ENCODE data around the gene TDG.
A peak's percentile ranks its signal among the peaks of the same experiment; 100 is the strongest.

DNA sequence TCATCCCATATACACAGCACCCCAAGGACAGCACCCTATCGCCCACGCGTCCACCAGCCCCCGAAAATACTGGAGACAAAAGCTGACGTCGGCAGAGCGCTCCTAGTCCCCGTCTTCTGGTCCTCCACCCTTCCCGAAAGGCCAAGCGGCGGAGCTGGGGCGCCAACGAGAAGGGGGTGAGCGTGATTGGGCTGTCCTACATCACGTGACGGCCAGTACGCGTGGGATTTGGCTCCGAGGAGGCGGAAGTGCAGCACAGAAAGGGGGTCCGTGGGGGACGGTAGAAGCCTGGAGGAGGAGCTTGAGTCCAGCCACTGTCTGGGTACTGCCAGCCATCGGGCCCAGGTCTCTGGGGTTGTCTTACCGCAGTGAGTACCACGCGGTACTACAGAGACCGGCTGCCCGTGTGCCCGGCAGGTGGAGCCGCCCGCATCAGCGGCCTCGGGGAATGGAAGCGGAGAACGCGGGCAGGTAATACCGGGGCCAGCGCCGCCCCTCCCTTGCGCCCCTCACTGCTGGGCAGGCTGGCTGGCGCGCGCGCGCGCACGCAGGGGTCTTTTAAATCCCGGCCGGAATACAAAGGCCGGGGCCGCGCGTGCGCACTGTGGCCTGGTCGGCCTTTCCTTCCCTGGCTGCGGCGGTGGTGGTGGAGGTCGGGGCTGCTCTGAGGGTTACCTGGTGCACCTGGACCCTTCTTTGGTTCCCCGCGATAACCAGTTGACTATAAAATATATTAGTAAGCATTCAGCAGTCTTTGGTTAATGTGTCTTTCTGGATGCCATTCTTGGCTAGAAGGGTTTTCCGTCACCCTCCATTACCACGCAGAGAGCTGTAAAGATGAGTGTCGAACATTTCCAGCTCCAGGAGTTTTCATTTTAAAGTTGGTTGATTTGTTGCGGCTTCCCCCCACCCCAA lies at the start of gene TDG:
- TF ChIP-seq, protein P1, sequence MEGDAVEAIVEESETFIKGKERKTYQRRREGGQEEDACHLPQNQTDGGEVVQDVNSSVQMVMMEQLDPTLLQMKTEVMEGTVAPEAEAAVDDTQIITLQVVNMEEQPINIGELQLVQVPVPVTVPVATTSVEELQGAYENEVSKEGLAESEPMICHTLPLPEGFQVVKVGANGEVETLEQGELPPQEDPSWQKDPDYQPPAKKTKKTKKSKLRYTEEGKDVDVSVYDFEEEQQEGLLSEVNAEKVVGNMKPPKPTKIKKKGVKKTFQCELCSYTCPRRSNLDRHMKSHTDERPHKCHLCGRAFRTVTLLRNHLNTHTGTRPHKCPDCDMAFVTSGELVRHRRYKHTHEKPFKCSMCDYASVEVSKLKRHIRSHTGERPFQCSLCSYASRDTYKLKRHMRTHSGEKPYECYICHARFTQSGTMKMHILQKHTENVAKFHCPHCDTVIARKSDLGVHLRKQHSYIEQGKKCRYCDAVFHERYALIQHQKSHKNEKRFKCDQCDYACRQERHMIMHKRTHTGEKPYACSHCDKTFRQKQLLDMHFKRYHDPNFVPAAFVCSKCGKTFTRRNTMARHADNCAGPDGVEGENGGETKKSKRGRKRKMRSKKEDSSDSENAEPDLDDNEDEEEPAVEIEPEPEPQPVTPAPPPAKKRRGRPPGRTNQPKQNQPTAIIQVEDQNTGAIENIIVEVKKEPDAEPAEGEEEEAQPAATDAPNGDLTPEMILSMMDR (conservative IDR thresholded peaks at IDR 0.05; ENCODE audit: low read length): peak; percentile 28; the same call in 1 of the 2 replicates
- TF ChIP-seq EZH2phosphoT487 (IDR thresholded peaks at IDR 0.05; ENCODE audit: borderline replicate concordance, low read depth, low read length): no peak

Data from OCI-LY7 (cell line).